KMS-11 (cell line): ENCODE results near the gene ATF7.

ENCODE experiments used
- H2AFZ ChIP-seq: fragments of 200-600 bp; sonication (generic); 2 replicates; pipeline ENCODE4 v1.6.1; 2016; ENCODE audit warnings: antibody characterized with exemption, mixed run types, low read depth
- H3K27ac ChIP-seq: fragments of 200-600 bp; sonication (generic); 2 replicates; pipeline ENCODE4 v1.6.1; 2016; ENCODE audit warnings: mild to moderate bottlenecking, mixed run types
- H3K27me3 ChIP-seq: fragments of 200-600 bp; sonication (generic); 2 replicates; pipeline ENCODE4 v1.6.1; 2017; ENCODE audit warnings: mild to moderate bottlenecking, low read depth, mixed run types, moderate library complexity; ENCODE audit not compliant: insufficient read depth
- H3K36me3 ChIP-seq: fragments of 200-600 bp; sonication (generic); 2 replicates; pipeline ENCODE4 v1.6.1; 2017; ENCODE audit warnings: mild to moderate bottlenecking, mixed run types; ENCODE audit not compliant: insufficient read depth
- H3K4me1 ChIP-seq: fragments of 200-600 bp; sonication (generic); 2 replicates; pipeline ENCODE4 v1.6.1; 2016; ENCODE audit warnings: mild to moderate bottlenecking, low read depth, mixed run types; ENCODE audit not compliant: poor library complexity, severe bottlenecking
- H3K4me2 ChIP-seq: fragments of 200-600 bp; sonication (generic); 2 replicates; pipeline ENCODE4 v1.7.0; 2016; ENCODE audit warnings: mild to moderate bottlenecking, mixed run types
- H3K4me3 ChIP-seq: fragments of 200-600 bp; sonication (generic); IDR thresholded peaks from 2 replicates; pipeline ENCODE4 v1.6.1; 2017; ENCODE audit warnings: low read depth, low read length, mixed read lengths; ENCODE audit not compliant: insufficient read depth
- H3K79me2 ChIP-seq: fragments of 200-600 bp; sonication (generic); 2 replicates; pipeline ENCODE4 v1.6.1; 2016; ENCODE audit warnings: low read depth, mixed run types; ENCODE audit not compliant: insufficient read depth
- H3K9ac ChIP-seq: fragments of 200-600 bp; sonication (generic); 2 replicates; pipeline ENCODE4 v1.6.1; 2016; ENCODE audit warnings: mild to moderate bottlenecking, mixed run types
- H4K20me1 ChIP-seq: fragments of 200-600 bp; sonication (generic); 2 replicates; pipeline ENCODE4 v1.6.1; 2016; ENCODE audit warnings: mild to moderate bottlenecking, mixed run types; ENCODE audit not compliant: insufficient read depth
- CTCF ChIP-seq: fragments of 200-600 bp; sonication (generic); conservative IDR thresholded peaks from 2 replicates; pipeline ENCODE4 v1.6.1; 2017; ENCODE audit warnings: low read depth, mild to moderate bottlenecking, antibody characterized with exemption, low read length, moderate library complexity, mixed read lengths

Gene ATF7

GRCh38 chr12:53499266-53500141, 126.7 kb downstream of the ATF7 start, which contains the start of gene MAP3K12:
MAP3K12 (minus strand) TSS chr12:53499458; CDS start chr12:53487391, 12,067 bp downstream.
- Histone ChIP-seq H3K4me1 (peaks cover 40% of the 10 kb centered on the region), H2AFZ (peak within 1 kb of the TSS; percentile 20; the same call in 1 of the 2 replicates), H3K79me2 (peaks cover 21% of the 10 kb centered on the region), H3K9ac (peak within 1 kb of the TSS; percentile 18; the same call in 1 of the 2 replicates), H3K27me3 (no peaks in the 10 kb centered on the region), H4K20me1 (no peaks in the 10 kb centered on the region), H3K36me3 (no peaks in the 10 kb centered on the region), H3K4me3 (peak within 1 kb of the TSS; percentile 71), H3K4me2 (peak within 1 kb of the TSS; percentile 61), H3K27ac (peak within 1 kb of the TSS; percentile 91)
- TF ChIP-seq CTCF, result no peak; the same call in 1 of the 2 replicates

GRCh38 chr12:53498235-53498630, 127.9 kb downstream of the ATF7 start:
- no peak for TF ChIP-seq CTCF
- no peak overlapping the region for H3K4me3 ChIP-seq
- H3K4me1 ChIP-seq, result peaks cover 53% of the 10 kb centered on the region
- peak overlapping the region; percentile 61 for H3K4me2 ChIP-seq
- no peaks in the 10 kb centered on the region for H3K27me3 ChIP-seq
- H3K36me3 ChIP-seq, result no peaks in the 10 kb centered on the region
- peaks cover 15% of the 10 kb centered on the region for H3K79me2 ChIP-seq
- no peak overlapping the region for H3K9ac ChIP-seq
- H4K20me1 ChIP-seq, result no peaks in the 10 kb centered on the region
- no peak overlapping the region for H3K27ac ChIP-seq
- H2AFZ ChIP-seq, result no peak overlapping the region

- no peak overlapping the region for H3K9ac ChIP-seq
- peaks cover 51% of the 10 kb centered on the region for H3K4me1 ChIP-seq
- no peaks in the 10 kb centered on the region for H4K20me1 ChIP-seq
- no peaks in the 10 kb centered on the region for H3K27me3 ChIP-seq
- H3K4me2 ChIP-seq, result no peak overlapping the region
- no peak overlapping the region for H2AFZ ChIP-seq
- peaks cover 11% of the 10 kb centered on the region for H3K79me2 ChIP-seq
- H3K4me3 ChIP-seq, result no peak overlapping the region
- H3K36me3 ChIP-seq, result no peaks in the 10 kb centered on the region
- H3K27ac ChIP-seq, result no peak overlapping the region
- no peak for TF ChIP-seq CTCF
These were observed 128.7 kb downstream of the ATF7 start for GRCh38 chr12:53497461-53497860.

- Histone ChIP-seq H3K79me2 (peaks cover 3% of the 10 kb centered on the region), H4K20me1 (no peaks in the 10 kb centered on the region), H3K4me3 (no peak overlapping the region), H3K36me3 (no peaks in the 10 kb centered on the region), H3K9ac (no peak overlapping the region), H3K4me2 (no peak overlapping the region), H3K27ac (no peak overlapping the region), H3K27me3 (no peaks in the 10 kb centered on the region), H3K4me1 (peaks cover 49% of the 10 kb centered on the region), H2AFZ (no peak overlapping the region)
- TF ChIP-seq CTCF, result no peak
These were observed 129.5 kb downstream of the ATF7 start for GRCh38 chr12:53496752-53497032.
